Nephron progenitor cell (in vitro differentiated cells): ENCODE results near the gene CLEC2A.
"Not testable (repeated sequence)": the region's sequence is repeated elsewhere in the genome, so short reads cannot be mapped to it uniquely, and the experiment has no call there.

ENCODE experiments used
- DNase-seq: peaks from one replicate; pipeline ENCODE4 v3.0.0; 2021
- H3K27ac Mint-ChIP-seq: 2 replicates; pipeline ENCODE4 v1.8.0; 2021; ENCODE audit warnings: mild to moderate bottlenecking, moderate library complexity, mixed read lengths
- H3K27me3 Mint-ChIP-seq: 2 replicates; pipeline ENCODE4 v1.8.0; 2021; ENCODE audit warnings: mild to moderate bottlenecking, low read depth, mixed read lengths; ENCODE audit not compliant: poor library complexity
- H3K36me3 Mint-ChIP-seq: 2 replicates; pipeline ENCODE4 v1.8.0; 2021; ENCODE audit warnings: low read depth, mixed read lengths
- H3K4me1 Mint-ChIP-seq: 2 replicates; pipeline ENCODE4 v1.8.0; 2021; ENCODE audit warnings: mixed read lengths
- H3K4me3 Mint-ChIP-seq: 2 replicates; pipeline ENCODE4 v1.8.0; 2021; ENCODE audit warnings: mild to moderate bottlenecking, moderate library complexity, mixed read lengths
- H3K9me3 Mint-ChIP-seq: 2 replicates; pipeline ENCODE4 v1.8.0; 2021; ENCODE audit warnings: mild to moderate bottlenecking, moderate library complexity, mixed read lengths
- CTCF ChIP-seq: fragments of 200-600 bp; sonication (generic); IDR thresholded peaks from 2 replicates; pipeline ENCODE4 v1.5.0; 2021; ENCODE audit warnings: antibody characterized with exemption

CLEC2A gene

GRCh38 chr12:9888665-9889273 is 43.4 kb downstream of the CLEC2A start:
- H3K27me3 Mint-ChIP-seq = peaks cover 3% of the 10 kb centered on the region
- DNase-seq = no peak
- H3K4me1 Mint-ChIP-seq = no peaks in the 10 kb centered on the region
- H3K9me3 Mint-ChIP-seq = no peaks in the 10 kb centered on the region
- no peak overlapping the region for H3K27ac Mint-ChIP-seq
- TF ChIP-seq CTCF = no peak
- H3K36me3 Mint-ChIP-seq = no peaks in the 10 kb centered on the region
- H3K4me3 Mint-ChIP-seq = no peak overlapping the region

- Mint-ChIP-seq H3K4me1 (no peaks in the 10 kb centered on the region), H3K4me3 (no peak overlapping the region), H3K27ac (no peak overlapping the region), H3K27me3 (peaks cover 8% of the 10 kb centered on the region), H3K9me3 (no peaks in the 10 kb centered on the region), H3K36me3 (no peaks in the 10 kb centered on the region)
- no peak for TF ChIP-seq CTCF
- no peak for DNase-seq
Observed at GRCh38 chr12:9883175-9883574, 49.0 kb downstream of the CLEC2A start.

- Mint-ChIP-seq H3K27me3 (peaks cover 5% of the 10 kb centered on the region), H3K9me3 (no peaks in the 10 kb centered on the region), H3K36me3 (no peaks in the 10 kb centered on the region), H3K4me3 (no peak overlapping the region), H3K27ac (no peak overlapping the region), H3K4me1 (no peaks in the 10 kb centered on the region)
- DNase-seq = no peak
- no peak for TF ChIP-seq CTCF
Observed at GRCh38 chr12:9881988-9882387, 50.2 kb downstream of the CLEC2A start.

- Mint-ChIP-seq H3K9me3 (no peaks in the 10 kb centered on the region), H3K4me3 (no peak within 1 kb of the TSS), H3K27me3 (peaks cover 5% of the 10 kb centered on the region), H3K4me1 (no peaks in the 10 kb centered on the region), H3K36me3 (no peaks in the 10 kb centered on the region), H3K27ac (no peak within 1 kb of the TSS)
- TF ChIP-seq CTCF = no peak
- no peak for DNase-seq
Observed at GRCh38 chr12:9881246-9881645, 50.9 kb downstream of the CLEC2A start, which contains the start of gene KLRF2. KLRF2 (plus strand) TSS chr12:9881489; CDS start chr12:9881596, 107 bp downstream.

GRCh38 chr12:9880532-9881078 is 51.6 kb downstream of the CLEC2A start:
- no peak for TF ChIP-seq CTCF
- Mint-ChIP-seq H3K27ac (no peak overlapping the region), H3K4me1 (no peaks in the 10 kb centered on the region), H3K27me3 (peaks cover 5% of the 10 kb centered on the region), H3K36me3 (no peaks in the 10 kb centered on the region), H3K9me3 (peaks cover 2% of the 10 kb centered on the region), H3K4me3 (no peak overlapping the region)
- DNase-seq = no peak

GRCh38 chr12:9876120-9876519 is 56.0 kb downstream of the CLEC2A start:
- H3K36me3 Mint-ChIP-seq, H3K27me3 Mint-ChIP-seq, DNase-seq, H3K9me3 Mint-ChIP-seq, H3K27ac Mint-ChIP-seq, H3K4me1 Mint-ChIP-seq, H3K4me3 Mint-ChIP-seq: not testable (repeated sequence)
